MM.1S (cell line): ENCODE results near the gene TANC2.

Experiments
- DNase-seq: peaks from one replicate; pipeline ENCODE4 v3.0.0-alpha.2; 2015
- H2AFZ ChIP-seq: fragments of 300-600 bp; sonication (generic); 2 replicates; pipeline ENCODE4 v1.6.0; 2016; ENCODE audit warnings: antibody characterized with exemption, low read length
- H3F3A ChIP-seq: fragments of 300-600 bp; sonication (generic); 2 replicates; pipeline ENCODE4 v1.6.1; 2016; ENCODE audit warnings: mild to moderate bottlenecking, antibody characterized with exemption, low read length, moderate library complexity, mixed read lengths; ENCODE audit not compliant: insufficient read depth
- H3K27ac ChIP-seq: fragments of 300-600 bp; sonication (generic); 2 replicates; pipeline ENCODE4 v1.5.1; 2016; ENCODE audit warnings: mild to moderate bottlenecking, low read length
- H3K27me3 ChIP-seq: fragments of 300-600 bp; sonication (generic); replicated peaks from 2 replicates; pipeline ENCODE4 v1.6.0; 2016; ENCODE audit warnings: low read length; ENCODE audit not compliant: insufficient read depth
- H3K36me3 ChIP-seq: fragments of 300-600 bp; sonication (generic); replicated peaks from 2 replicates; pipeline ENCODE4 v1.6.1; 2016; ENCODE audit warnings: mild to moderate bottlenecking, low read length, mixed read lengths; ENCODE audit not compliant: insufficient read depth
- H3K4me1 ChIP-seq: fragments of 300-600 bp; sonication (generic); 2 replicates; pipeline ENCODE4 v1.6.1; 2016; ENCODE audit warnings: low read length, mixed read lengths
- H3K4me2 ChIP-seq: fragments of 300-600 bp; sonication (generic); 2 replicates; pipeline ENCODE4 v1.6.0; 2016; ENCODE audit warnings: low read depth, low read length
- H3K4me3 ChIP-seq: fragments of 300-600 bp; sonication (generic); 2 replicates; pipeline ENCODE4 v1.5.1; 2016; ENCODE audit warnings: low read length, mixed read lengths
- H3K79me2 ChIP-seq: fragments of 300-600 bp; sonication (generic); 2 replicates; pipeline ENCODE4 v1.6.1; 2016; ENCODE audit warnings: mixed run types, low read length, mixed read lengths
- H3K9ac ChIP-seq: fragments of 300-600 bp; sonication (generic); 2 replicates; pipeline ENCODE4 v1.6.1; 2016; ENCODE audit warnings: low read length, mixed read lengths
- H3K9me2 ChIP-seq: fragments of 300-600 bp; sonication (generic); replicated peaks from 2 replicates; pipeline ENCODE4 v1.6.1; 2016; ENCODE audit warnings: mild to moderate bottlenecking, low read length, mixed read lengths; ENCODE audit not compliant: insufficient read depth
- H3K9me3 ChIP-seq: fragments of 300-600 bp; sonication (generic); replicated peaks from 2 replicates; pipeline ENCODE4 v1.6.1; 2016; ENCODE audit warnings: mild to moderate bottlenecking, low read length, mixed read lengths; ENCODE audit not compliant: insufficient read depth
- H4K20me1 ChIP-seq: fragments of 300-600 bp; sonication (generic); 2 replicates; pipeline ENCODE4 v1.6.1; 2016; ENCODE audit warnings: mild to moderate bottlenecking, low read length, moderate library complexity, mixed read lengths; ENCODE audit not compliant: insufficient read depth
- CTCF ChIP-seq: fragments of 300-600 bp; sonication (generic); IDR thresholded peaks from 2 replicates; pipeline ENCODE4 v1.5.1; 2016; ENCODE audit warnings: antibody characterized with exemption, low read length, mixed read lengths
- EZH2 ChIP-seq: fragments of 300-600 bp; sonication (generic); optimal IDR thresholded peaks from 2 replicates; pipeline ENCODE3; 2017; ENCODE audit warnings: low read depth, mild to moderate bottlenecking, antibody characterized with exemption, low read length, mixed read lengths
- EZH2phosphoT487 ChIP-seq: fragments of 300-600 bp; sonication (generic); IDR thresholded peaks from 2 replicates; pipeline ENCODE4 v1.6.1; 2018; ENCODE audit warnings: antibody characterized with exemption, low read length

TANC2 gene

GRCh38 chr17:62948370-62948769, 17.7 kb upstream of the TANC2 start:
- Histone ChIP-seq H3K27me3 (no peaks in the 10 kb centered on the region), H3K4me2 (no peak overlapping the region), H4K20me1 (no peaks in the 10 kb centered on the region), H3F3A (no peaks in the 10 kb centered on the region), H3K9me3 (no peaks in the 10 kb centered on the region), H3K79me2 (no peaks in the 10 kb centered on the region), H3K36me3 (no peaks in the 10 kb centered on the region), H3K9me2 (no peaks in the 10 kb centered on the region), H3K4me3 (no peak overlapping the region), H3K4me1 (no peaks in the 10 kb centered on the region), H2AFZ (no peak overlapping the region), H3K9ac (no peak overlapping the region), H3K27ac (no peak overlapping the region)
- DNase-seq, result no peak
- TF ChIP-seq EZH2, result no peak
- no peak for TF ChIP-seq CTCF
- no peak for TF ChIP-seq EZH2phosphoT487

GRCh38 chr17:62949036-62949435, 17.0 kb upstream of the TANC2 start:
- no peak overlapping the region for H3K4me3 ChIP-seq
- H3K9me2 ChIP-seq, result no peaks in the 10 kb centered on the region
- no peak overlapping the region for H3K9ac ChIP-seq
- H3K27me3 ChIP-seq, result no peaks in the 10 kb centered on the region
- H3K36me3 ChIP-seq, result no peaks in the 10 kb centered on the region
- no peaks in the 10 kb centered on the region for H3K79me2 ChIP-seq
- TF ChIP-seq EZH2 (no peak), CTCF (no peak)
- H4K20me1 ChIP-seq, result no peaks in the 10 kb centered on the region
- H3K9me3 ChIP-seq, result no peaks in the 10 kb centered on the region
- no peak overlapping the region for H3K4me2 ChIP-seq
- no peaks in the 10 kb centered on the region for H3K4me1 ChIP-seq
- DNase-seq, result no peak
- no peak overlapping the region for H3K27ac ChIP-seq
- H2AFZ ChIP-seq, result no peak overlapping the region
- no peaks in the 10 kb centered on the region for H3F3A ChIP-seq

- no peak overlapping the region for H3K4me3 ChIP-seq
- no peaks in the 10 kb centered on the region for H3K79me2 ChIP-seq
- no peaks in the 10 kb centered on the region for H4K20me1 ChIP-seq
- H3K9me3 ChIP-seq, result no peaks in the 10 kb centered on the region
- H3K4me1 ChIP-seq, result no peaks in the 10 kb centered on the region
- no peak overlapping the region for H3K27ac ChIP-seq
- H3K9me2 ChIP-seq, result no peaks in the 10 kb centered on the region
- no peaks in the 10 kb centered on the region for H3K36me3 ChIP-seq
- H3K27me3 ChIP-seq, result no peaks in the 10 kb centered on the region
- TF ChIP-seq EZH2phosphoT487, result no peak
- no peak for TF ChIP-seq EZH2
- TF ChIP-seq CTCF, result no peak
- no peak overlapping the region for H3K4me2 ChIP-seq
- DNase-seq, result no peak
- H2AFZ ChIP-seq, result no peak overlapping the region
- H3F3A ChIP-seq, result no peaks in the 10 kb centered on the region
- H3K9ac ChIP-seq, result no peak overlapping the region
These were observed 16.0 kb upstream of the TANC2 start for GRCh38 chr17:62950067-62950466.

- Histone ChIP-seq H3K27ac (no peak overlapping the region), H3K4me1 (no peaks in the 10 kb centered on the region), H3K27me3 (no peaks in the 10 kb centered on the region), H3K9me3 (no peaks in the 10 kb centered on the region), H3K9me2 (no peaks in the 10 kb centered on the region), H3K36me3 (no peaks in the 10 kb centered on the region), H3K79me2 (no peaks in the 10 kb centered on the region), H2AFZ (no peak overlapping the region), H3K4me2 (no peak overlapping the region), H3F3A (no peaks in the 10 kb centered on the region), H3K4me3 (no peak overlapping the region), H4K20me1 (no peaks in the 10 kb centered on the region), H3K9ac (no peak overlapping the region)
- DNase-seq, result no peak
- TF ChIP-seq CTCF (no peak), EZH2 (no peak), EZH2phosphoT487 (no peak)
These were observed 10.1 kb upstream of the TANC2 start for GRCh38 chr17:62955841-62956352.
